ENCODE measurements around the gene HELZ.

DNA sequence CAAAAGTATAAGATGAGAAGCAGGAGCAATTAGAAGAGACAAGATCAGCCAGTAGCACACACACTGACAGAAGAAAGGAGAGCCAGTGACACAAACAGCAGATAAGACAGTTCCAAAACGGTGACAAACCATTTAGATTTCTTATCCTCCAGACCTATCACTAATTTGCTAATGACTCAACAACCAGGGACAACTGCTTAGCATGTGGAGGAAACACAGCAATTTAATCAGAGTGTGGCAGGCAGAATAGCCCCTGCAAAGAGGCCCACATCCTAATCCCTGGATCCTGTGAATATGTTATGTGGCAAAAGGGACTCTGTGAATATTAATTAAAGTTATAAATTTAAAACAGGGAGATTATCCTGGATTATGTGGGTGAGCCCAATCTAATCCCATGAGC lies 119.6 kb downstream of the HELZ start:
- TF ChIP-seq CTCF (IDR thresholded peaks at IDR 0.05; ENCODE audit: poor library complexity), result no peak
- no peak for TF ChIP-seq EZH2 (IDR thresholded peaks at IDR 0.05; ENCODE audit: borderline replicate concordance)
- TF ChIP-seq EZH2phosphoT487 (IDR thresholded peaks at IDR 0.05; ENCODE audit: low read depth, severe bottlenecking, unreplicated experiment), result no peak
